H9 (cell line): ENCODE data around the gene COL27A1. TPM values are rescaled to one million over a fixed set of nuclear protein-coding genes. Genes with fewer than 3 reads are reported as not detected.

Experiments used
- DNase-seq: peaks from one replicate; pipeline ENCODE4 v3.0.0-alpha.2; 2017
- H2AFZ ChIP-seq: one replicate; pipeline ENCODE4 v1.6.1; 2013; ENCODE audit warnings: mild to moderate bottlenecking, low read length, control low read depth, moderate library complexity
- H2AK5ac ChIP-seq: 2 replicates; pipeline ENCODE4 v1.6.1; 2013; ENCODE audit warnings: low read length, control low read depth, mixed read lengths; ENCODE audit not compliant: insufficient read length
- H2BK120ac ChIP-seq: one replicate; pipeline ENCODE4 v1.6.1; 2013; ENCODE audit warnings: low read depth, mild to moderate bottlenecking, low read length, control low read depth, inconsistent platforms; ENCODE audit not compliant: poor library complexity, severe bottlenecking
- H2BK12ac ChIP-seq: 2 replicates; pipeline ENCODE4 v1.6.1; 2013; ENCODE audit warnings: low read length, control low read depth, mixed read lengths, low read depth; ENCODE audit not compliant: insufficient read length
- H2BK15ac ChIP-seq: 2 replicates; pipeline ENCODE4 v1.6.1; 2013; ENCODE audit warnings: low read depth, low read length, control low read depth
- H2BK20ac ChIP-seq: one replicate; pipeline ENCODE4 v1.6.1; 2013; ENCODE audit warnings: low read depth, mild to moderate bottlenecking, low read length, control low read depth, inconsistent platforms; ENCODE audit not compliant: poor library complexity, severe bottlenecking
- H2BK5ac ChIP-seq: 2 replicates; pipeline ENCODE4 v1.6.1; 2013; ENCODE audit warnings: low read length, control low read depth, mixed read lengths; ENCODE audit not compliant: insufficient read length
- H3K14ac ChIP-seq: 2 replicates; pipeline ENCODE4 v1.6.1; 2013; ENCODE audit warnings: low read length, control low read depth; ENCODE audit not compliant: insufficient read depth
- H3K18ac ChIP-seq: 2 replicates; pipeline ENCODE4 v1.6.1; 2013; ENCODE audit warnings: low read depth, mild to moderate bottlenecking, mixed read lengths, low read length, control low read depth; ENCODE audit not compliant: insufficient read length
- H3K23ac ChIP-seq: 2 replicates; pipeline ENCODE4 v1.6.1; 2013; ENCODE audit warnings: low read length, control low read depth, mixed read lengths, low read depth; ENCODE audit not compliant: insufficient read length
- H3K23me2 ChIP-seq: 2 replicates; pipeline ENCODE4 v1.6.1; 2013; ENCODE audit warnings: low read depth, mild to moderate bottlenecking, mixed read lengths, low read length, control low read depth; ENCODE audit not compliant: insufficient read length, poor library complexity, severe bottlenecking
- H3K27ac ChIP-seq: 2 replicates; pipeline ENCODE4 v1.5.1; 2013; ENCODE audit warnings: low read length, control low read depth, mixed read lengths, low read depth; ENCODE audit not compliant: insufficient read length
- H3K27me3 ChIP-seq: 2 replicates; pipeline ENCODE4 v1.6.1; 2013; ENCODE audit warnings: low read length, control low read depth, inconsistent platforms; ENCODE audit not compliant: insufficient read depth
- H3K4ac ChIP-seq: 2 replicates; pipeline ENCODE4 v1.6.1; 2013; ENCODE audit warnings: low read depth, mild to moderate bottlenecking, control low read depth, inconsistent platforms, low read length, moderate library complexity
- H3K4me1 ChIP-seq: 2 replicates; pipeline ENCODE4 v1.6.1; 2013; ENCODE audit warnings: low read length, control low read depth, inconsistent platforms; ENCODE audit not compliant: insufficient read depth
- H3K4me2 ChIP-seq: 2 replicates; pipeline ENCODE4 v1.6.1; 2013; ENCODE audit warnings: low read length, control low read depth, mixed read lengths; ENCODE audit not compliant: insufficient read length, insufficient read depth
- H3K56ac ChIP-seq: 2 replicates; pipeline ENCODE4 v1.6.1; 2013; ENCODE audit warnings: low read depth, mild to moderate bottlenecking, mixed read lengths, low read length, control low read depth; ENCODE audit not compliant: insufficient read length
- H3K79me1 ChIP-seq: 2 replicates; pipeline ENCODE4 v1.6.1; 2013; ENCODE audit warnings: low read depth, mild to moderate bottlenecking, moderate library complexity, low read length, control low read depth, inconsistent platforms; ENCODE audit not compliant: insufficient read depth, poor library complexity, severe bottlenecking
- H3K79me2 ChIP-seq: 2 replicates; pipeline ENCODE4 v1.6.1; 2013; ENCODE audit warnings: low read length, control low read depth, inconsistent platforms; ENCODE audit not compliant: insufficient read depth
- H3K9ac ChIP-seq: 2 replicates; pipeline ENCODE4 v1.6.1; 2013; ENCODE audit warnings: low read length, control low read depth, mixed read lengths; ENCODE audit not compliant: insufficient read length; ENCODE audit errors: extremely low read depth
- H3K9me3 ChIP-seq: one replicate; pipeline ENCODE4 v1.6.1; 2013; ENCODE audit warnings: low read depth, low read length, inconsistent platforms; ENCODE audit not compliant: control insufficient read depth
- H3T11ph ChIP-seq: one replicate; pipeline ENCODE4 v1.6.1; 2013; ENCODE audit warnings: mild to moderate bottlenecking, low read length, control low read depth, inconsistent platforms
- H4K20me1 ChIP-seq: one replicate; pipeline ENCODE4 v1.6.1; 2013; ENCODE audit not compliant: control insufficient read depth, insufficient read length, insufficient read depth
- H4K5ac ChIP-seq: 2 replicates; pipeline ENCODE4 v1.6.1; 2013; ENCODE audit warnings: low read depth, mild to moderate bottlenecking, mixed read lengths, low read length, control low read depth; ENCODE audit not compliant: insufficient read length
- H4K8ac ChIP-seq: replicated peaks from 2 replicates; pipeline ENCODE4 v1.6.1; 2013; ENCODE audit warnings: low read length, control low read depth, mixed read lengths, low read depth; ENCODE audit not compliant: insufficient read length
- H4K91ac ChIP-seq: 2 replicates; pipeline ENCODE4 v1.6.1; 2013; ENCODE audit warnings: low read depth, mild to moderate bottlenecking, moderate library complexity, mixed read lengths, low read length, control low read depth; ENCODE audit not compliant: insufficient read length
- H3K27ac Mint-ChIP-seq, 3 experiments: 2 replicates in 2 of 3; 3 replicates in 1 of 3; pipeline ENCODE4 v1.8.0; 2020 to 2021; ENCODE audit warnings: mixed read lengths in 3 of 3, mild to moderate bottlenecking in 1 of 3, moderate library complexity in 1 of 3
- H3K27me3 Mint-ChIP-seq: 2 replicates; pipeline ENCODE4 v1.8.0; 2021; ENCODE audit warnings: low read depth, mild to moderate bottlenecking, moderate library complexity, mixed read lengths
- H3K36me3 Mint-ChIP-seq, 3 experiments: 2 replicates in 2 of 3; 3 replicates in 1 of 3; pipeline ENCODE4 v1.8.0; 2020 to 2021; ENCODE audit warnings: low read depth in 3 of 3, mixed read lengths in 3 of 3; ENCODE audit not compliant: insufficient read depth in 1 of 3
- H3K4me1 Mint-ChIP-seq, 2 experiments: 2 replicates each; pipeline ENCODE4 v1.8.0; 2020; ENCODE audit warnings: mixed read lengths in 2 of 2
- H3K4me3 Mint-ChIP-seq, 2 experiments: 2 replicates in 1 of 2; 3 replicates in 1 of 2; pipeline ENCODE4 v1.8.0; 2020 to 2021; ENCODE audit warnings: mild to moderate bottlenecking in 2 of 2, mixed read lengths in 2 of 2, moderate library complexity in 1 of 2
- H3K9me3 Mint-ChIP-seq, 2 experiments: 2 replicates in 1 of 2; 3 replicates in 1 of 2; pipeline ENCODE4 v1.8.0; 2020; ENCODE audit warnings: mild to moderate bottlenecking in 2 of 2, mixed read lengths in 2 of 2, moderate library complexity in 1 of 2
- CTCF ChIP-seq: fragments of 200-600 bp; sonication (generic); conservative IDR thresholded peaks from 3 replicates; pipeline ENCODE4 v1.8.0; 2021; ENCODE audit warnings: antibody characterized with exemption, mild to moderate bottlenecking
- WGBS: extraction: QIAGEN DNeasy Blood & Tissue Kit; methylation state at CpG from one replicate; pipeline ENCODE4 v1.1.7; 2013; ENCODE audit warnings: missing lambda C conversion rate, low lambda C conversion rate, mixed read lengths; ENCODE audit not compliant: insufficient read length; ENCODE audit errors: extremely low coverage; 5-methylcytosine and 5-hydroxymethylcytosine counted together
- total RNA-seq: library from RNA; stranded (reverse); gene quantifications from 2 replicates; pipeline ENCODE4 v1.2.1, GENCODE V29; 2021

The COL27A1 gene
- total RNA-seq, 1 experiment from 2014 or later = 17.9 TPM

- Mint-ChIP-seq H3K4me3 (no peak overlapping the region), H3K36me3 (peaks cover 0 to 4% (median 4%) of the 10 kb centered on the region in 3 experiments; a peak in 3 of 7 replicates), H3K27me3 (no peaks in the 10 kb centered on the region; the same call in 1 of the 2 replicates), H3K4me1 (no peaks in the 10 kb centered on the region), H3K27ac (no peak overlapping the region), H3K9me3 (no peaks in the 10 kb centered on the region)
- H4K91ac ChIP-seq = no peak overlapping the region
- H3K27ac ChIP-seq = no peak overlapping the region
- no peak overlapping the region for H2AK5ac ChIP-seq
- no peak overlapping the region for H3K18ac ChIP-seq
- H2BK12ac ChIP-seq = no peak overlapping the region
- no peak overlapping the region for H3T11ph ChIP-seq
- no peak overlapping the region for H3K23ac ChIP-seq
- no peak overlapping the region for H2BK120ac ChIP-seq
- H4K5ac ChIP-seq = no peak overlapping the region
- no peaks in the 10 kb centered on the region for H3K4me1 ChIP-seq
- H3K79me2 ChIP-seq = no peaks in the 10 kb centered on the region
- H3K9ac ChIP-seq = no peak overlapping the region
- WGBS = no CpG with 5 or more reads among the region's 3 CpGs
- H2BK20ac ChIP-seq = no peak overlapping the region
- H3K9me3 ChIP-seq = no peaks in the 10 kb centered on the region
- no peaks in the 10 kb centered on the region for H3K79me1 ChIP-seq
- H3K4ac ChIP-seq = no peak overlapping the region
- no peaks in the 10 kb centered on the region for H4K20me1 ChIP-seq
- DNase-seq = no peak
- no peak overlapping the region for H3K56ac ChIP-seq
- H4K8ac ChIP-seq = no peak overlapping the region
- no peak overlapping the region for H2BK5ac ChIP-seq
- no peaks in the 10 kb centered on the region for H3K27me3 ChIP-seq
- H3K14ac ChIP-seq = no peak overlapping the region
- no peak overlapping the region for H2AFZ ChIP-seq
- H3K23me2 ChIP-seq = no peaks in the 10 kb centered on the region
- no peak for TF ChIP-seq CTCF
- no peak overlapping the region for H2BK15ac ChIP-seq
- H3K4me2 ChIP-seq = no peak overlapping the region
Measured at GRCh38 chr9:114279693-114280092, 124.4 kb downstream of the COL27A1 start.
